ENCODE results near the gene PHACTR1. TPM values are rescaled to one million over a fixed set of nuclear protein-coding genes. Genes with fewer than 3 reads are reported as not detected.

The PHACTR1 gene
- polyA plus RNA-seq, 1 of the 3 experiments (the other 2 are of a cell fraction), result 0.12 TPM

GRCh38 chr6:13012296-13012695 is 295.7 kb downstream of the PHACTR1 start:
- Histone ChIP-seq H3K4me2 (no peak overlapping the region), H3K4me1 (ENCODE audit: control insufficient read depth in 1 of 2, insufficient read depth in 2 of 2, low read depth in 1 of 2, low read length in 1 of 2) (peaks cover 0 to 21% of the 10 kb centered on the region in 2 experiments; a peak in 2 of 4 replicates), H3K9me2 (no peaks in the 10 kb centered on the region), H2AFZ (ENCODE audit: low read depth) (no peak overlapping the region), H3K36me3 (replicated peaks in 1 of 2; ENCODE audit: control insufficient read depth in 1 of 2, insufficient read depth in 2 of 2, low read length in 1 of 2) (no peaks in the 10 kb centered on the region), H3K27ac (ENCODE audit: low read depth in 2 of 2, low read length in 1 of 2) (no peak overlapping the region), H3K27me3 (ENCODE audit: insufficient read depth) (peaks cover 36% of the 10 kb centered on the region), H3K9me3 (no peaks in the 10 kb centered on the region), H4K20me1 (ENCODE audit: insufficient read depth) (no peaks in the 10 kb centered on the region), H3K9ac (no peak overlapping the region), H3K4me3 (ENCODE audit: low read depth in 2 of 2, low read length in 1 of 2) (no peak overlapping the region), H3K79me2 (ENCODE audit: insufficient read depth) (no peaks in the 10 kb centered on the region), H3F3A (replicated peaks; ENCODE audit: insufficient read depth) (no peaks in the 10 kb centered on the region)
- WGBS (ENCODE audit: low lambda C conversion rate), result 26% methylated on average over 1 of the region's 1 CpG
- TF ChIP-seq FOXJ3 (CRISPR knock-in tag; IDR thresholded peaks at IDR 0.05), result no peak
- no peak for TF ChIP-seq SIN3A (IDR thresholded peaks at IDR 0.05; ENCODE audit: borderline replicate concordance, low read depth, low read length)
- no peak for TF ChIP-seq EZH2phosphoT487 (IDR thresholded peaks at IDR 0.05; ENCODE audit: borderline replicate concordance, low read depth)
- TF ChIP-seq RXRA (IDR thresholded peaks at IDR 0.05; ENCODE audit: borderline replicate concordance, low read depth), result no peak
- no peak for TF ChIP-seq RCOR1 (IDR thresholded peaks at IDR 0.05; ENCODE audit: low read length)
- TF ChIP-seq CHD2 (IDR thresholded peaks at IDR 0.05; ENCODE audit: low read length, partially characterized antibody), result no peak
- no peak for TF ChIP-seq ZBTB33 (IDR thresholded peaks at IDR 0.05; ENCODE audit: borderline replicate concordance, low read depth)
- TF ChIP-seq RAD21 (IDR thresholded peaks at IDR 0.05; ENCODE audit: low read length), result no peak
- TF ChIP-seq FOXM1 (IDR thresholded peaks at IDR 0.05; ENCODE audit: low read depth), result no peak
- TF ChIP-seq EP300 (IDR thresholded peaks at IDR 0.05; ENCODE audit: borderline replicate concordance in 1 of 2, low read depth in 1 of 2, low read length in 1 of 2), result no peak
- TF ChIP-seq MXI1 (IDR thresholded peaks at IDR 0.05; ENCODE audit: low read depth, low read length), result no peak
- no peak for TF ChIP-seq TCF12 (IDR thresholded peaks at IDR 0.05)
- no peak for TF ChIP-seq USF1 (IDR thresholded peaks at IDR 0.05; ENCODE audit: borderline replicate concordance, low read depth)
- TF ChIP-seq JUND (IDR thresholded peaks at IDR 0.05), result no peak
- TF ChIP-seq GABPA (IDR thresholded peaks at IDR 0.05; ENCODE audit: low read depth), result no peak
- no peak for TF ChIP-seq PBX3 (IDR thresholded peaks at IDR 0.05)
- ChIA-PET POLR2A (no interaction called here), CTCF (interaction anchor here (1.0 to 3.7 kb wide), 3 partner anchors 101 to 374 kb away, joined by 3 to 22 read pairs (median 4); no protein-coding TSS in a partner anchor)
- no peak for DNase-seq

All from SK-N-SH (cell line).